Sigmoid colon (tissue), 7 donors: ENCODE results near the gene STOX2. TPM values are rescaled to one million over a fixed set of nuclear protein-coding genes. Genes with fewer than 3 reads are reported as not detected.

Experiments
- DNase-seq: peaks from one replicate; pipeline ENCODE4 v3.0.0-alpha.2; 2019
- H3K27ac ChIP-seq, 4 donors: fragments of 200-600 bp; sonication (generic); one replicate each; pipeline ENCODE4 v1.5.1; 2016 to 2019; ENCODE audit warnings: mild to moderate bottlenecking in 1 of 4
- H3K27me3 ChIP-seq, 3 donors: fragments of 200-600 bp; sonication (generic); one replicate each; pipeline ENCODE4 v1.5.1; 2019; ENCODE audit warnings: mild to moderate bottlenecking in 1 of 3
- H3K36me3 ChIP-seq, 4 donors: fragments of 200-600 bp; sonication (generic); one replicate each; pipeline ENCODE4 v1.5.1; 2016 to 2019
- H3K4me1 ChIP-seq, 4 donors: fragments of 200-600 bp; sonication (generic); one replicate each; pipeline ENCODE4 v1.5.1; 2017 to 2019
- H3K4me3 ChIP-seq, 4 donors: fragments of 200-600 bp; sonication (generic); one replicate each; pipeline ENCODE4 v1.5.1; 2017 to 2019; ENCODE audit warnings: mild to moderate bottlenecking in 2 of 4, moderate library complexity in 1 of 4
- H3K9me3 ChIP-seq, 4 donors: fragments of 200-600 bp in 3 of 4; sonication (generic) in 3 of 4; one replicate each; pipeline versions ENCODE4 v1.5.1 to v1.6.1; 2013 to 2019
- CTCF ChIP-seq, 4 experiments: fragments of 450-650 bp in 3 of 4; fragments of 200-600 bp in 1 of 4; IDR thresholded peaks; one replicate each; pipeline ENCODE4 v1.5.1; 2016 to 2019; ENCODE audit warnings: antibody characterized with exemption in 4 of 4, mild to moderate bottlenecking in 3 of 4, moderate library complexity in 2 of 4
- EP300 ChIP-seq, 4 donors: sonication (generic); formaldehyde crosslinking; IDR thresholded peaks; one replicate each; pipeline ENCODE4 v1.6.1; 2017; ENCODE audit warnings: antibody characterized with exemption in 4 of 4
- POLR2A ChIP-seq, 2 donors: fragments of 450-650 bp; IDR thresholded peaks; one replicate each; pipeline ENCODE4 v1.6.1; 2016; ENCODE audit warnings: antibody characterized with exemption in 2 of 2, mild to moderate bottlenecking in 2 of 2, moderate library complexity in 2 of 2
- POLR2AphosphoS5 ChIP-seq, 4 donors: sonication (generic); formaldehyde crosslinking; IDR thresholded peaks; one replicate each; pipeline ENCODE4 v1.6.1; 2017; ENCODE audit warnings: antibody characterized with exemption in 4 of 4
- WGBS, 2 donors: extraction: QIAGEN DNeasy Blood & Tissue Kit; methylation state at CpG; one replicate each; pipeline ENCODE4 v1.1.7; 2013; 5-methylcytosine and 5-hydroxymethylcytosine counted together
- intact Hi-C: fragments of 100-400 bp; cut with DNase I; formaldehyde crosslinking; loops from one replicate; pipeline ENCODE4 v1.15.1; 2023
- polyA plus RNA-seq, 3 donors: library from polyadenylated mRNA; stranded (reverse); fragments of 200-250 nt; gene quantifications; one replicate each; pipeline ENCODE4 v1.2.3, GENCODE V29; 2013
- total RNA-seq, 4 donors: library from RNA; depleted of rRNA; stranded (reverse); fragments of >200 nt; gene quantifications; one replicate each; pipeline ENCODE4 v1.1.0, GENCODE V29; 2016
- donor health status: healthy with polysubstance abuse.
- donor health status: Bipolar disorder and iron deficiency.
- donor health status: healthy.

Gene STOX2
- total and polyA plus RNA-seq, 7 donors: under 0.01 to 9.6 (median 2.2) TPM

GRCh38 chr4:183969596-183969995 is 64.5 kb downstream of the STOX2 start:
- WGBS, 2 donors: 86 to 93% methylated on average over 4 of the region's 4 CpGs
- no peak for DNase-seq
- TF ChIP-seq POLR2AphosphoS5 (IDR thresholded peaks at IDR 0.05) (no peak), POLR2A (IDR thresholded peaks at IDR 0.05) (no peak), EP300 (IDR thresholded peaks at IDR 0.05) (no peak), CTCF (IDR thresholded peaks at IDR 0.05) (no peak)
- H3K4me3 ChIP-seq: no peak overlapping the region
- no peaks in the 10 kb centered on the region for H3K27me3 ChIP-seq
- intact Hi-C loops: no loop called here
- H3K4me1 ChIP-seq: no peaks in the 10 kb centered on the region
- H3K9me3 ChIP-seq: peaks cover 0 to 3% (median 0%) of the 10 kb centered on the region in 4 donors
- H3K36me3 ChIP-seq: no peaks in the 10 kb centered on the region
- H3K27ac ChIP-seq: no peak overlapping the region

- Histone ChIP-seq H3K4me3 (no peak overlapping the region), H3K4me1 (no peaks in the 10 kb centered on the region), H3K27me3 (no peaks in the 10 kb centered on the region), H3K36me3 (no peaks in the 10 kb centered on the region), H3K27ac (no peak overlapping the region), H3K9me3 (peaks cover 0 to 8% (median 0%) of the 10 kb centered on the region in 4 donors)
- 70 to 80% methylated on average over 9 of the region's 9 CpGs for WGBS, 2 donors
- intact Hi-C loops: no loop called here
- no peak for DNase-seq
- TF ChIP-seq EP300 (IDR thresholded peaks at IDR 0.05) (no peak), POLR2A (IDR thresholded peaks at IDR 0.05) (no peak), POLR2AphosphoS5 (IDR thresholded peaks at IDR 0.05) (no peak), CTCF (IDR thresholded peaks at IDR 0.05) (no peak)
Observed at GRCh38 chr4:183971929-183972490, 66.9 kb downstream of the STOX2 start.

GRCh38 chr4:183977707-183978106 is 72.6 kb downstream of the STOX2 start:
- Histone ChIP-seq H3K9me3 (peaks cover 0 to 8% (median 0%) of the 10 kb centered on the region in 4 donors), H3K36me3 (no peaks in the 10 kb centered on the region), H3K4me3 (no peak overlapping the region), H3K27ac (no peak overlapping the region), H3K27me3 (no peaks in the 10 kb centered on the region), H3K4me1 (no peaks in the 10 kb centered on the region)
- no peak for DNase-seq
- TF ChIP-seq CTCF (IDR thresholded peaks at IDR 0.05) (no peak), EP300 (IDR thresholded peaks at IDR 0.05) (no peak), POLR2AphosphoS5 (IDR thresholded peaks at IDR 0.05) (no peak), POLR2A (IDR thresholded peaks at IDR 0.05) (no peak)
- intact Hi-C loops: no loop called here

GRCh38 chr4:183984566-183984965 is 79.5 kb downstream of the STOX2 start:
- Histone ChIP-seq H3K9me3 (no peaks in the 10 kb centered on the region), H3K27me3 (no peaks in the 10 kb centered on the region), H3K4me1 (peaks cover 0 to 28% (median 17%) of the 10 kb centered on the region in 4 donors), H3K4me3 (no peak overlapping the region), H3K27ac (no peak overlapping the region), H3K36me3 (no peaks in the 10 kb centered on the region)
- TF ChIP-seq CTCF (IDR thresholded peaks at IDR 0.05) (no peak), EP300 (IDR thresholded peaks at IDR 0.05) (peak in 1 of 4 donors; percentile 47), POLR2A (IDR thresholded peaks at IDR 0.05) (no peak), POLR2AphosphoS5 (IDR thresholded peaks at IDR 0.05) (peak in 1 of 4 donors; percentile 10)
- DNase-seq: no peak
- WGBS, 2 donors: 92 to 95% methylated on average over 13 of the region's 13 CpGs
- intact Hi-C loops: no loop called here

GRCh38 chr4:183985786-183986185 is 80.7 kb downstream of the STOX2 start:
- H3K4me3 ChIP-seq: no peak overlapping the region
- intact Hi-C loops: loop anchor here (5.0 kb wide), 2 partner anchors 78 to 182 kb away; partner anchors contain the start of gene STOX2
- no peaks in the 10 kb centered on the region for H3K27me3 ChIP-seq
- DNase-seq: no peak
- TF ChIP-seq EP300 (IDR thresholded peaks at IDR 0.05) (no peak), POLR2AphosphoS5 (IDR thresholded peaks at IDR 0.05) (no peak)
- no peak overlapping the region for H3K27ac ChIP-seq
- no peaks in the 10 kb centered on the region for H3K36me3 ChIP-seq
- H3K9me3 ChIP-seq: no peaks in the 10 kb centered on the region
- peaks cover 0 to 29% (median 19%) of the 10 kb centered on the region in 4 donors for H3K4me1 ChIP-seq
- 91 to 94% methylated on average over 7 of the region's 7 CpGs for WGBS, 2 donors
